ENCODE measurements around the gene SLC17A3. TPM values are rescaled to one million over a fixed set of nuclear protein-coding genes. Genes with fewer than 3 reads are reported as not detected.

The SLC17A3 gene
- total RNA-seq, 2 donors from 2014 or later = not detected

DNA sequence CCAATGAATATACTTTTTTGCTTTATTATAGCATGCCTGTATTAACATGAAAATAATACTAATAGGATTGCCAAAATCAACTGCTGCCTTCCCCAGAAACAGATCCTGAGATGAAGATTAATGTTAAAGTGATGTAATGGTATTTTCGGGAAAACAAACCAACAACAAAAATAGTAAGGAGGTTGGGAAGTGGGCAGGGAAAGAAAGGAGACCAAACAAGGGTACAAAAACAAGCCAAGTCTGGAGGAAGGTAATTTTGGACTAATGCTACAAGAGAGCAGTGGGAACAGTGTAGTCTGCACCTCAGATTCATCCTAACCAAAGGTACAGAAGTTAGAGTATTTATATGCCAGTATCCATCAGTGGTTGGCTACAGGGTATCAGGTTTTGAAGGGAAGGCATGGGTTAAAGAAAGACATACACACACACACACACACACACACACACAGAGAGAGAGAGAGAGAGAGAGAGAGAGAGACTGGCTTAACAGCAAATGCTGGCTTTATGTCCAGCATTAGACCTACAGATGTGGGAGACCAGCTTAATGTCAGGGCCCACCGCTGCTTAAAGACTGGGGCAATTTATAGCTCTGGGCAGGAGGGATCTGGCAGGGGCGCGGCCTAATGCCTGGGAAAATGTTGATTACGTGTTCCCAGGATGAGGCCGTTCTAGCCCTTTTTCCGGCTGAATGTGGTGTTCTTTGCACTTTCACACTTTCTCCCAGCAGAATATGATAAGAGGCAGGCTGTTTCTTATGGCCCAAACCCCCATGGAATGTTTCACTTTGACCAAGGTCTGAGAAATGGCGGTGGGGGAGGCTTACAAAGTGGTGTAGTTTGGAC is 38.4 kb downstream of the SLC17A3 start:
- Histone ChIP-seq H3K27me3 (no peaks in the 10 kb centered on the region), H3K4me3 (no peak overlapping the region), H3K27ac (no peak overlapping the region)

DNA sequence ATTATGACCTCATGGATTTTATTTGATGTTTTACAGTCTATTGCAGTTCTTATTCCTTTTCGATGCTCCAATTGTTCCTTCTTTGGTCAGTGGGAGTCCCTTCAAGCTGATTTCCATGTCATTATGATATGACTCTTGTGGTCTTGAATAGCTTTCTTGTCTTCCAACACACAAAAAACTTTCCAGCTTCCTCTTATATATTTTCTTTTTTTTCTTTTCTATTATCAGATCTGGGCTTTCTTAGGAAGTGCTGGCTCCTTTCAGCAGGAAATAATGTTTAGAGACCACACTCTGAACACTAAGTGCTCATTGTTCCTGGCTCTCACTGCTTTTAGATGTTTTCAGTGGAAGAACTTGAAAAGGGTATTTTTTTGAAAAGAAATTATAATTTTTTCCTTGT is 39.1 kb downstream of the SLC17A3 start:
- H3K4me3 ChIP-seq = no peak overlapping the region
- H3K4me1 ChIP-seq = no peaks in the 10 kb centered on the region
- no peaks in the 10 kb centered on the region for H3K27me3 ChIP-seq
- TF ChIP-seq, protein P1, sequence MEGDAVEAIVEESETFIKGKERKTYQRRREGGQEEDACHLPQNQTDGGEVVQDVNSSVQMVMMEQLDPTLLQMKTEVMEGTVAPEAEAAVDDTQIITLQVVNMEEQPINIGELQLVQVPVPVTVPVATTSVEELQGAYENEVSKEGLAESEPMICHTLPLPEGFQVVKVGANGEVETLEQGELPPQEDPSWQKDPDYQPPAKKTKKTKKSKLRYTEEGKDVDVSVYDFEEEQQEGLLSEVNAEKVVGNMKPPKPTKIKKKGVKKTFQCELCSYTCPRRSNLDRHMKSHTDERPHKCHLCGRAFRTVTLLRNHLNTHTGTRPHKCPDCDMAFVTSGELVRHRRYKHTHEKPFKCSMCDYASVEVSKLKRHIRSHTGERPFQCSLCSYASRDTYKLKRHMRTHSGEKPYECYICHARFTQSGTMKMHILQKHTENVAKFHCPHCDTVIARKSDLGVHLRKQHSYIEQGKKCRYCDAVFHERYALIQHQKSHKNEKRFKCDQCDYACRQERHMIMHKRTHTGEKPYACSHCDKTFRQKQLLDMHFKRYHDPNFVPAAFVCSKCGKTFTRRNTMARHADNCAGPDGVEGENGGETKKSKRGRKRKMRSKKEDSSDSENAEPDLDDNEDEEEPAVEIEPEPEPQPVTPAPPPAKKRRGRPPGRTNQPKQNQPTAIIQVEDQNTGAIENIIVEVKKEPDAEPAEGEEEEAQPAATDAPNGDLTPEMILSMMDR (IDR thresholded peaks at IDR 0.05) = no peak
- H3K9me3 ChIP-seq = no peaks in the 10 kb centered on the region
- H3K36me3 ChIP-seq = no peaks in the 10 kb centered on the region
- no peak overlapping the region for H3K27ac ChIP-seq
- no peak for DNase-seq (ENCODE audit: low spot score)

More for the DNA sequence above, 38.4 kb downstream of the SLC17A3 start:
- DNase-seq (ENCODE audit: low spot score) = peak; percentile 58
- no peaks in the 10 kb centered on the region for H3K4me1 ChIP-seq
- H3K36me3 ChIP-seq = no peaks in the 10 kb centered on the region
- no peaks in the 10 kb centered on the region for H3K9me3 ChIP-seq
- TF ChIP-seq, protein P1 (IDR thresholded peaks at IDR 0.05) = no peak

DNA sequence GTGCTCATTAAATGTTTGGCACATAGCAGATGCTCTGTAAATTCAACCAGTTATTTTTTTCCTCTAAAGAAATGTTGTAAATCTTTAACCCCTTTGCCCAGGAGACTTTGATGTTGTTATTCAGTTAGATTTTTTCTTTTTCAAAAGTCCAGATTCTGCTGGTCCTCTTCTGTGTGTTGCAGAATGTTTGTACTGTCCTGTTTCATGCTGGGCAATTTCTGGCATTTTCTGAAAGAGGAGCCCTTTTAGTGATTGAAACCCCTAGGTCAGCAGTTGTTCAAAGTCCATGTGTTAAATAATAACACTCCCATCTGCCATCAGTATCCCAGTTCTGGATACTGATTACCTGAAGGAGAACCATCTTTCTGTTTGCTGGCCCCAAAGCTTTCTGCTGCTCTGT is 40.9 kb downstream of the SLC17A3 start:
- Histone ChIP-seq H3K27ac (no peak overlapping the region), H3K36me3 (no peaks in the 10 kb centered on the region), H3K4me3 (no peak overlapping the region), H3K4me1 (no peaks in the 10 kb centered on the region), H3K27me3 (no peaks in the 10 kb centered on the region), H3K9me3 (no peaks in the 10 kb centered on the region)
- TF ChIP-seq, protein P1 (IDR thresholded peaks at IDR 0.05) = no peak
- DNase-seq (ENCODE audit: low spot score) = no peak

DNA sequence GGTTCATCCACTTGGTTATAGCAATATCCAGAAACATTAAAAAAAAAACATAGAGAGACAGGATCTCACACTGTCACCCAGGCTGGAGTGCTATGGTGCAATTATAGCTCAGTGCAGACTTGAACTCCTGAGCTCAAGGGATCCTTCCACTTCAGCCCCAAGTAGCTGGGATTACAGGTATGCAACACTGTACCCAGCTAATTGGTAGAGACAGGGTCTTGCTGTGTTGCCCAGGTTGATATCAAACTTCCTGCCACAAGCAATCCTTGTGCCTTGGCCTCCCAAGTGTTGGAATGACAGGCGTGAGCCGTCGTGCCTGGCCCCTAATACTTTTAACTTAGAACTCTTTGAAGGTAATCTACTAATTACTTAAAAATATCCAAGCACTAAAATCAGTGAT is 41.4 kb downstream of the SLC17A3 start:
- Histone ChIP-seq H3K4me3 (no peak overlapping the region), H3K9me3 (no peaks in the 10 kb centered on the region), H3K36me3 (no peaks in the 10 kb centered on the region), H3K4me1 (no peaks in the 10 kb centered on the region), H3K27ac (no peak overlapping the region), H3K27me3 (no peaks in the 10 kb centered on the region)
- TF ChIP-seq, protein P1 (IDR thresholded peaks at IDR 0.05) = no peak
- DNase-seq (ENCODE audit: low spot score) = no peak

DNA sequence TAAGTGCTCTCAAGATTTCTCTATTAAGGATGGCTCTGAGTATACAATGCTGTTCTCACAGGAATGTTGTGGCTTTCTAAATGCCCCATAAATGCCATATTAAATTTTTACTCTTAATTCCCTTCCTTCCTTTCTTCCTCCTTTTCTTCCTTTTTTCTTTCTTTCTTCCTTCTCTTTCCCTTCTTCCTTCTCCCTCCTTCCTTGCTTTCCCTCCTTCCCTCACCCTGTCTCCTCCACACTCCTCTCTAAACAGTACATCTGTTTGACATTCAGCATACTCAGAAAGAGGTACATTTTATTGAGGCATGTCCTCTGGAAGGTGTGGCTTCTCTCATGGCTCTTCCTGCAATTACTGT is 41.8 kb downstream of the SLC17A3 start:
- Histone ChIP-seq H3K27me3 (no peaks in the 10 kb centered on the region), H3K4me3 (no peak overlapping the region), H3K27ac (no peak overlapping the region), H3K4me1 (no peaks in the 10 kb centered on the region), H3K9me3 (no peaks in the 10 kb centered on the region), H3K36me3 (no peaks in the 10 kb centered on the region)
- no peak for DNase-seq (ENCODE audit: low spot score)
- TF ChIP-seq, protein P1 (IDR thresholded peaks at IDR 0.05) = no peak

All from right atrium auricular region (tissue), 2 donors.